Uterus (tissue), 2 donors: Measurements from ENCODE around the gene PCDH17.

Source experiments
- POLR2A ChIP-seq, 2 donors: fragments of 450-650 bp; IDR thresholded peaks; one replicate each; pipeline ENCODE4 v1.6.1; 2016; ENCODE audit warnings: antibody characterized with exemption in 2 of 2, mild to moderate bottlenecking in 1 of 2, moderate library complexity in 1 of 2
- TF ChIP-seq, protein P1 (sequence below), 4 experiments: fragments of 200-600 bp in 2 of 4; fragments of 450-650 bp in 2 of 4; sonication (generic) in 2 of 4; IDR thresholded peaks; one replicate each; pipeline ENCODE4 v1.5.1; 2016 to 2019; ENCODE audit warnings: antibody characterized with exemption in 4 of 4, mild to moderate bottlenecking in 2 of 4, moderate library complexity in 1 of 4

- TF ChIP-seq, protein P1, sequence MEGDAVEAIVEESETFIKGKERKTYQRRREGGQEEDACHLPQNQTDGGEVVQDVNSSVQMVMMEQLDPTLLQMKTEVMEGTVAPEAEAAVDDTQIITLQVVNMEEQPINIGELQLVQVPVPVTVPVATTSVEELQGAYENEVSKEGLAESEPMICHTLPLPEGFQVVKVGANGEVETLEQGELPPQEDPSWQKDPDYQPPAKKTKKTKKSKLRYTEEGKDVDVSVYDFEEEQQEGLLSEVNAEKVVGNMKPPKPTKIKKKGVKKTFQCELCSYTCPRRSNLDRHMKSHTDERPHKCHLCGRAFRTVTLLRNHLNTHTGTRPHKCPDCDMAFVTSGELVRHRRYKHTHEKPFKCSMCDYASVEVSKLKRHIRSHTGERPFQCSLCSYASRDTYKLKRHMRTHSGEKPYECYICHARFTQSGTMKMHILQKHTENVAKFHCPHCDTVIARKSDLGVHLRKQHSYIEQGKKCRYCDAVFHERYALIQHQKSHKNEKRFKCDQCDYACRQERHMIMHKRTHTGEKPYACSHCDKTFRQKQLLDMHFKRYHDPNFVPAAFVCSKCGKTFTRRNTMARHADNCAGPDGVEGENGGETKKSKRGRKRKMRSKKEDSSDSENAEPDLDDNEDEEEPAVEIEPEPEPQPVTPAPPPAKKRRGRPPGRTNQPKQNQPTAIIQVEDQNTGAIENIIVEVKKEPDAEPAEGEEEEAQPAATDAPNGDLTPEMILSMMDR (IDR thresholded peaks at IDR 0.05), result no peak
- TF ChIP-seq POLR2A (IDR thresholded peaks at IDR 0.05), result no peak
These were observed 5.3 kb downstream of the PCDH17 start for GRCh38 chr13:57636816-57637215.
